Measurements from ENCODE around the gene TRMT61A.

- TF ChIP-seq CTCF (IDR thresholded peaks at IDR 0.05) (no peak), POLR2A (IDR thresholded peaks at IDR 0.05) (no peak)
Observed at GRCh38 chr14:103558071-103558882, 29.3 kb downstream of the TRMT61A start.
